ENCODE measurements around the gene SSU72.
"Not testable (repeated sequence)": the region's sequence is repeated elsewhere in the genome, so short reads cannot be mapped to it uniquely, and the experiment has no call there.

Gene SSU72

GRCh38 chr1:1528301-1529267, 46.1 kb downstream of the SSU72 start:
- Mint-ChIP-seq H3K27me3 (ENCODE audit: low read depth) (no peaks in the 10 kb centered on the region), H3K4me1 (ENCODE audit: low read depth) (no peaks in the 10 kb centered on the region), H3K27ac (no peak overlapping the region), H3K36me3 (ENCODE audit: low read depth) (peaks cover 23% of the 10 kb centered on the region), H3K9me3 (peaks cover 6% of the 10 kb centered on the region), H3K4me3 (no peak overlapping the region)

GRCh38 chr1:1527092-1527816, 47.4 kb downstream of the SSU72 start:
- peaks cover 21% of the 10 kb centered on the region for H3K36me3 Mint-ChIP-seq (ENCODE audit: low read depth)
- peaks cover 6% of the 10 kb centered on the region for H3K9me3 Mint-ChIP-seq
- H3K4me3 Mint-ChIP-seq: no peak overlapping the region
- no peak overlapping the region for H3K27ac Mint-ChIP-seq
- H3K27me3 Mint-ChIP-seq (ENCODE audit: low read depth): no peaks in the 10 kb centered on the region
- H3K4me1 Mint-ChIP-seq (ENCODE audit: low read depth): no peaks in the 10 kb centered on the region

- not testable (repeated sequence) for H3K27ac Mint-ChIP-seq; H3K9me3 Mint-ChIP-seq; H3K27me3 Mint-ChIP-seq (ENCODE audit: low read depth); H3K4me1 Mint-ChIP-seq (ENCODE audit: low read depth); H3K4me3 Mint-ChIP-seq
- peaks cover 16% of the 10 kb centered on the region for H3K36me3 Mint-ChIP-seq (ENCODE audit: low read depth)
Measured at GRCh38 chr1:1526476-1526875, 48.2 kb downstream of the SSU72 start.

- H3K9me3 Mint-ChIP-seq; H3K27ac Mint-ChIP-seq; H3K36me3 Mint-ChIP-seq (ENCODE audit: low read depth); H3K27me3 Mint-ChIP-seq (ENCODE audit: low read depth); H3K4me1 Mint-ChIP-seq (ENCODE audit: low read depth); H3K4me3 Mint-ChIP-seq: not testable (repeated sequence)
Measured at GRCh38 chr1:1524750-1525383, 49.8 kb downstream of the SSU72 start.

- H3K36me3 Mint-ChIP-seq (ENCODE audit: low read depth); H3K27me3 Mint-ChIP-seq (ENCODE audit: low read depth); H3K27ac Mint-ChIP-seq; H3K9me3 Mint-ChIP-seq; H3K4me1 Mint-ChIP-seq (ENCODE audit: low read depth); H3K4me3 Mint-ChIP-seq: not testable (repeated sequence)
Measured at GRCh38 chr1:1523651-1524050, 51.0 kb downstream of the SSU72 start.

- not testable (repeated sequence) for H3K36me3 Mint-ChIP-seq (ENCODE audit: low read depth); H3K4me1 Mint-ChIP-seq (ENCODE audit: low read depth); H3K4me3 Mint-ChIP-seq; H3K27me3 Mint-ChIP-seq (ENCODE audit: low read depth); H3K27ac Mint-ChIP-seq; H3K9me3 Mint-ChIP-seq
Measured at GRCh38 chr1:1523226-1523625, 51.4 kb downstream of the SSU72 start.

- H3K27me3 Mint-ChIP-seq (ENCODE audit: low read depth); H3K9me3 Mint-ChIP-seq; H3K27ac Mint-ChIP-seq; H3K4me3 Mint-ChIP-seq; H3K4me1 Mint-ChIP-seq (ENCODE audit: low read depth): not testable (repeated sequence)
- H3K36me3 Mint-ChIP-seq (ENCODE audit: low read depth): peaks cover 11% of the 10 kb centered on the region
Measured at GRCh38 chr1:1522536-1522935, 52.1 kb downstream of the SSU72 start.

GRCh38 chr1:1521331-1521730, 53.3 kb downstream of the SSU72 start:
- Mint-ChIP-seq H3K27me3 (ENCODE audit: low read depth) (no peaks in the 10 kb centered on the region), H3K9me3 (no peaks in the 10 kb centered on the region), H3K4me3 (no peak overlapping the region), H3K36me3 (ENCODE audit: low read depth) (peaks cover 11% of the 10 kb centered on the region), H3K4me1 (ENCODE audit: low read depth) (no peaks in the 10 kb centered on the region), H3K27ac (no peak overlapping the region)

- not testable (repeated sequence) for H3K27ac Mint-ChIP-seq; H3K9me3 Mint-ChIP-seq; H3K36me3 Mint-ChIP-seq (ENCODE audit: low read depth); H3K27me3 Mint-ChIP-seq (ENCODE audit: low read depth); H3K4me1 Mint-ChIP-seq (ENCODE audit: low read depth); H3K4me3 Mint-ChIP-seq
Measured at GRCh38 chr1:1519805-1520505, 54.7 kb downstream of the SSU72 start.

GRCh38 chr1:1518621-1519007, 56.0 kb downstream of the SSU72 start:
- not testable (repeated sequence) for H3K4me1 Mint-ChIP-seq (ENCODE audit: low read depth); H3K4me3 Mint-ChIP-seq; H3K27ac Mint-ChIP-seq; H3K9me3 Mint-ChIP-seq; H3K27me3 Mint-ChIP-seq (ENCODE audit: low read depth); H3K36me3 Mint-ChIP-seq (ENCODE audit: low read depth)

GRCh38 chr1:1517973-1518620, 56.6 kb downstream of the SSU72 start:
- Mint-ChIP-seq H3K27me3 (ENCODE audit: low read depth) (no peaks in the 10 kb centered on the region), H3K4me3 (no peak overlapping the region), H3K9me3 (no peaks in the 10 kb centered on the region), H3K4me1 (ENCODE audit: low read depth) (peaks cover 2% of the 10 kb centered on the region), H3K36me3 (ENCODE audit: low read depth) (peaks cover 8% of the 10 kb centered on the region), H3K27ac (no peak overlapping the region)

GRCh38 chr1:1516923-1517322, 57.7 kb downstream of the SSU72 start:
- not testable (repeated sequence) for H3K27me3 Mint-ChIP-seq (ENCODE audit: low read depth); H3K9me3 Mint-ChIP-seq; H3K27ac Mint-ChIP-seq; H3K4me1 Mint-ChIP-seq (ENCODE audit: low read depth); H3K4me3 Mint-ChIP-seq; H3K36me3 Mint-ChIP-seq (ENCODE audit: low read depth)

GRCh38 chr1:1514376-1514775, 60.3 kb downstream of the SSU72 start:
- not testable (repeated sequence) for H3K27me3 Mint-ChIP-seq (ENCODE audit: low read depth); H3K4me3 Mint-ChIP-seq; H3K36me3 Mint-ChIP-seq (ENCODE audit: low read depth); H3K4me1 Mint-ChIP-seq (ENCODE audit: low read depth); H3K27ac Mint-ChIP-seq; H3K9me3 Mint-ChIP-seq

- H3K27me3 Mint-ChIP-seq (ENCODE audit: low read depth); H3K9me3 Mint-ChIP-seq; H3K4me1 Mint-ChIP-seq (ENCODE audit: low read depth); H3K36me3 Mint-ChIP-seq (ENCODE audit: low read depth): not testable (repeated sequence)
- Mint-ChIP-seq H3K4me3 (peak overlapping the region; percentile 64), H3K27ac (peak overlapping the region; percentile 41)
Measured at GRCh38 chr1:1513675-1514074, 61.0 kb downstream of the SSU72 start.
